SHP77 (cell line): ENCODE data around the gene SNPH.

Experiments
- DNase-seq, 2 experiments: peaks; one replicate each; lab custom pipeline; 2025; lab: John Stamatoyannopoulos, UW

SNPH gene

DNA sequence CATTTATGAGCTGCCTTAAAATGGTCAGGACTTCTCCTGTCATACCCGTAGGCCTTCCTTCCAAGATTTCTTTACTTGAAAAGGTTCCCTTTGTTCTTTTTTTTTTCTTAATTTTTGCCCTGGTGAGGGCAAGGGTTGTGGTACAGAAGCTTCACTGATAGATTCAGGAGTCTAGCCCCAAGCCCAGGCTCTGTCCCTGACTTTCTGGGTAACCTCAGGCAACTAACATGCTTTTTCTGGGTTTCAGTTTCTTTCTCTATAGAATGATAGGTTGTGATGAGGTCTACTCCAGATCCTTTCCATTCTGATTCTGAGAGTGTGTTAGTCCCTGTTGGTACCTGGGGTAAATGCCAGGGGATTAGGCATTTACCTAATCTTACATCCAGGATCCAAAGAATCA lies 21.2 kb downstream of the SNPH start:
- DNase-seq: no peak

DNA sequence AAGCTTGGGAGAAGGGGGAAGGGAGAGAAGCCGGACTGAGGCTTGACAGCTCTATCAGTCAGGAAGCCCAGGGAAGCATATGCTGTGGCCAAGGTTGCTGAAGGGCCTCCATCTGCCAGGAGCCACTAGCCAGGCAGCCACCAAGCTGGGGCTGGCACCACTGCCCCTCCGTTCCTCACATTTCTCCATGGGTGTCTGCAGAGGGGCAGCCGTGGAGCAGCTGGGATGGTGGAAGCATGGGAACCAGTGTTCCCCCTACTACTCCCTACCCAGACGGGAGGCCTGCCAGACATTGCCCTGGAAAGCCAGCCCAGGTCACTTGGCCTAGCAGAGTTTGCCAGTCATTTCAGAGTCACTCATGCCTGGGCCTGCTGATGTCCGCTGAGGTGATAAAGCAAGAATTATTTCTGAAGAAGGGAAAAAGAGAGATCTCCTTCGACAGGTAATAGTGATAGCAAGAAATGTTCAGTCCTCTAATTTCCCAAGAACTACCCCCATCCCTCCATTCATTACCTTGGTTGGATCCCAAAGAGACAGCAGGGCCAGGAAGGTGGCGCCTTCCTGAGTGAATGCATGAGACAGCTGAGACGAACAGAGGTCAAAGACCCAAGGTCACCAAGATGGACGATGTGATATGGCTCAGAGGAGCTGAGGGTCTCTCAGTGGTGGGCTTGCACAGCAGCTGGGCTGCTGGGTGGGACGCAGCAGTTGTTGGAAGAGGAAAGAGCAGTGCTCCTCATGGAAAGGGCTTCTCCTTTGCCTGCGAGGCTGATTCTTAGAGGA lies 21.9 kb downstream of the SNPH start:
- DNase-seq: no peak

DNA sequence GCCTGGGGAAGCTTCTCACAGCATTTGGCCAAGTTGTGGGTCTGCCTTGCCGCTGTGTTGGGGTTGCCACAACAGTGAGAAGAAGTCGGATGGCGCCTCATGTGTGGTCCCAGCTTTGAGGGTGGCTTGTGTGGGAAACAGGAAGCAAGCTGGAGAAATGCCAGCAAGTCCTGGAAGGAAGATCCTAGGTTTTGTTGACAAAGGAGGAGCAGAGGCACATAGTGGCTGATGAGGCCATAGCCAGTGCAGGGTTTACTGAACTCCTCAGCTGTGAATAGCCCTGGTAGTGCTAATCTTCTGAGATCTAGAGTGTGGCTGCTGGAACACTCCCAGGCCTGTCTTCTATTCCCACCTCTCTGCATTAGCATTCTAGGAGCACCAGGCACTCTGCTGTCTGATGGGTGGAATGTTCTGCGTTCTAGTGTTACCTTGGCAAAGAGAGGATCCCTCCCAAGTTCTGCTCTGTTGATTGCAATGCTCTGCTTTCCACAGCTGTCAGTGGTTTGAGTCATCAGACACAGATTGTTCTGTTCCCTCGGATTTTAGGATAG lies 25.2 kb downstream of the SNPH start:
- DNase-seq: no peak

DNA sequence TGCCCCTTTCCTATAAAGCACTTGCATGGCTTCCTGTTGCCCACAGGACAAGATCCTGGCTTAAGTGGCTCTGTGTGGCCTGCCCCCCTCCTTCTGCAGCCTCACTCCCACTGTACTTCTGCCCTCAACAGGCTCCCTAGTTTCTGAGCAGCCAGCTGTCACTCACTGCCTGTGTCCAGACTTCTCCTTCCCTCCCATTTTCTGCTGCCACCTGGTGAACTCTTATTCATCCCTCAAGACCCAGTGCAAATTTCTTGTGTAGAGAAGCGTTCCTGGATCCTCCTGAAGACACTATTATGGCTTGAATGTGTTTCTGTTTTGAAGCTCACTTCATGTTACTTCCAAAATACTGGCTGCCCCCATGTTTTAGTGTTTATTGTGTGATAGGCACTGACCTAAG lies 26.5 kb downstream of the SNPH start:
- DNase-seq: no peak

DNA sequence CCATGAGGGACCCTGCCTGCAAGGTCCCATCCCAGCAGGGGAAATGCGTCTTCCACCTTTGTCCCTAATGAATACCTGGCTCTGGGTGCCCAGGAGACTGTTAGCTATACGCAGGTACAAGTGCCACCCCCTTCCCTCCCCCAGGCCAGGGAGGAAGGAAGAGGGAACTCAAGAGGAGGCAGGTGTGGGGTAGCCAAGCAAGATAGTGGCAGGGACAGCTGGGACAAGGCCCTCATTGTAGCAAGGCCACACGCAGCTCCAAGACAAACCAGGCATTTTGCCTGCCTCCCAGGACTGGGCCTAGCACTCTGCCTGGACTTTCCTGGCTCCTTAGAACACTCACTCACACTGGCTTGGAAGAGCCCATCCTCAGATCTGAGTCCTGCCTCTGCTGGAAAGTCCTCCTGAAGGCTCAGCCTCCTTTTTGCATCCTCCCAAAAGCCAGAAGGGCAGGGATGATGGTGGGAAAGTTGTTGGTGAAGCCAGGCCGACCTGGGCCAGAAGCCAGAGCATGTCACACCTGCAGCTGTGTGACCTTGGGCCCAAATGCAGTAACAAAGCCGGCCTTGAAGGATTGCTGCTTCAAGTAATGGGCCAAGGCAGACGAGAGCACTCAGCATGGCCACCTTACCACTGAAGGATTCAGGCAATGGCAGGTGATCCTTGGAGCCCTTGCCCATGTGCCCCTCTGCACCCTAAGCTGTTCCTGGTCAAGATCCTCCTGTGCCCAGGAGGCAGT lies 27.7 kb downstream of the SNPH start:
- DNase-seq: no peak

DNA sequence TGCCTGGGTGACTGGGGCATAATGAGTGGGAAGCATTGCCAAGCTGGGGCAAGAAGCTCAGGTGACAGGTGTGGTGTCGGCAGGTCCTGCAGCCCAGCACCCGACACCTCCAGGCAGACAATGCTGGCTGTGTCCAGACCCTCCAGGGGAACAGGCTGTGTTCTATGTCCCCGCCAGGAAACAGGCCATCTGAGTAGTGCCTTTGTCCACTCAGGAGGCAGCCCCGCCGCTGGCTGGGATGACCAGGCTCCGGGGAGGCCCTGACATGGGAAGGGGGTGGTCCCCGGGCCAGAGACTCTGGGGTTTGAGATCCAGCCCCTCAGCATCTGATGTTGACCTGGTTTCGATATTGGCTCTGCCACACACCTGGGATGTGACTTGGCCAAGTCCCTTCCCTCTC lies 28.4 kb downstream of the SNPH start:
- no peak for DNase-seq

DNA sequence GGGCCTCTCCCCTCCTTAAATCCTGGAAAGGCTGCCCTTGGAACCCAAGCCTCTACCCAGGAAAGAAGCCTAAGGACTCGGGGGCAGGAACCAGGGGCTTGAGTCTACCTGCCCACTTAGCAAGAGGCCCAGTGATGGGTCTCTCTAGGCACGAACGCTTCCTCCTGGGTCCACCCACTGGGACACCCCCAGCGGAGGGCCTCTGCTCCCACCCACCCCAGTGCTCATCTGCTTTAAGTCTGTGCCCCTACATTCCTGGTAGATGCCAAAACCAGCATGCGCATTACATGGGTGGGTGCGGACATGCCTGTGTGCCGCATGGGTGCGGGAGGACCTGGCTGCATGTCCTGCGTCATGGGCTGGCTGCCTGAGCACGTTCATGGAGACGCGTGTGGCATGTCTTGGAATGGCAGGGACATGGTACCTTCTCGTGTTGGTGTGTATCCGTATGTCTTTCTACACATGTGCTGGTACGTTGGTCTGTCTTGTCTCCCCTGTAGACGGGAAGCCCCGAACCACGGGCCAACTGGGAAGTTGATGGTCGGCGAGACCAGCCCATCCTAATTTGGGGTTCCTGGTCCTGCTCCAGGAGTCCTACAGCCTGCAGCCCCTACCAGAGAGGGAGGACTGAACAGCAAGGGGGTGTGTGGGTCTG lies 29.3 kb downstream of the SNPH start:
- DNase-seq: no peak

DNA sequence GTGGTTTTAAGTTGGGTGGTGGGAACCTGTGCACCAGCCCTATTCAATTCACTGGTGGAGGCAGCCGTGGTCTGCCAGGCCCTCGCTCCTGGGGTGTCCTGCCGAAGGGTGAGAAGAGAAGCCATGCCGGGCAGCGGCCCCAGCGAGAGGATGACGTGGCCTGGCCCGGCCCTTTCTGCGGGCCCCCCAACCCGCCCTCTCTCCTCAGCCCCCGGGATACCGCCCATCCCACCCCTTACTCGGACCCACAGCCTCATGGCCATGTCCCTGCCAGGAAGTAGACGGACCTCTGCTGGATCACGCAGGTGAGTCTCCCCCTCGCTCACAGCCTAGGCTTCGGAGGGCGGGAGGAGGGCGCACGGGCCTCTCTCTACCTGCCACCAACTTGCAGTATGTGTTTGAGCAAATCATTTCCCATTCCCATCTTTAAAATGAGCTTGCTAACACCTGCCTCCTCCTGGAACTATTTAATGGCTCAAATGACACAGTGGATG lies 30.1 kb downstream of the SNPH start:
- DNase-seq: no peak

DNA sequence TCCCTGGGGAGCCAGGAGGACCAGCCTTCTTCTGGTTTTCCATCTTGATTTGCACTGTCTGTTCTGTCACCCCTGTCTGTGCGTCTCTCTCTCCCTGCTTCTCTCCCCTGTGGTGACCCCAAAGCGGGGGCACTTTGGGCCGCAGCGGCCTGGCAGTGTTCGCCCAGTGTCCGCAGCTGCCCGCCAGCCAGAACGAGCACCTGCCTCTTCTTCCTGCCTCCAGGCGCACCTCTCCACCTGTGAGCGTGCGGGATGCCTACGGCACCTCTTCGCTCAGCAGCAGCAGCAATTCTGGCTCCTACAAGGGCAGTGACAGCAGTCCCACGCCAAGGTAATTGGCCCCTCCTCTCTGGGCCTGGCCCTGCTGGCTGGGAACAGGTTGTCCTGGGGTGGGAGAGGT lies 30.8 kb downstream of the SNPH start:
- DNase-seq: no peak

DNA sequence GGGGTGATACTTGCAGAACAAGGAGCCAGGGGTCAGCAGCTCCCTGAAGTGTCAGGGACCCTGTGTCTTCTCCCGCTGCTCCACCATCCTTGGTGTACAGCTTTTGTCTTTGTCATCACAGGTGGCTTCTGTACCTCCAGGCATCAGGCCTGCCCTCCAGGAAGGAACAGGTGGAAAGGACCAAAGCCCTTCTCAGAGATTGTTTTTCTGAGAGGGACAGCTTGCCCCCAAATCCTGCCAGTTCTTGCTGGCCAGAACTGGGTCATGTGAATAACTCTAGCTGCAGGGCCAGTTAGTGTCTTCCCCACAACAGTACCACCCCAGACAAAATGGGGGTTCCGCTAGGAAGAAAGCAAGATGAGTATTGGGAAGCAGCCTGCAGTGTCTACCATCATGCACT lies 31.4 kb downstream of the SNPH start:
- no peak for DNase-seq

DNA sequence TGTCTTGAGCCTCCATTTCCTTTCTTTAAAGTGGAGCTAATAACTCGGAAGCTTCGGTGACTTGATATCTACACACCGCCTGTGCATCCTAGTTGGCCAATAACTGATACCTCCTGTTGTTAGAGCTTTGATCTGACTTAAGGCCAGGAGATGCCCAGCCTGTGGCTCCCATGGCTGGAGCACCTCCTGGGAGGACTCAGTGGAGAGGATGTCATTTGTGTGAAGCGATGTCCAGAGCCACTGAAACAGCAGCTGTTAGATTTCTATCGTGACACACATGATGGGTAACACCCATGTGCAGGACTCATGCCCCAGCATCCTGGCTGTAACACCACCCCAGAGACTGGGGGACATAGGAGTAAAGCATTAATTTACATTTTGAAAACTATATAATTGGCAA lies 32.1 kb downstream of the SNPH start:
- no peak for DNase-seq

DNA sequence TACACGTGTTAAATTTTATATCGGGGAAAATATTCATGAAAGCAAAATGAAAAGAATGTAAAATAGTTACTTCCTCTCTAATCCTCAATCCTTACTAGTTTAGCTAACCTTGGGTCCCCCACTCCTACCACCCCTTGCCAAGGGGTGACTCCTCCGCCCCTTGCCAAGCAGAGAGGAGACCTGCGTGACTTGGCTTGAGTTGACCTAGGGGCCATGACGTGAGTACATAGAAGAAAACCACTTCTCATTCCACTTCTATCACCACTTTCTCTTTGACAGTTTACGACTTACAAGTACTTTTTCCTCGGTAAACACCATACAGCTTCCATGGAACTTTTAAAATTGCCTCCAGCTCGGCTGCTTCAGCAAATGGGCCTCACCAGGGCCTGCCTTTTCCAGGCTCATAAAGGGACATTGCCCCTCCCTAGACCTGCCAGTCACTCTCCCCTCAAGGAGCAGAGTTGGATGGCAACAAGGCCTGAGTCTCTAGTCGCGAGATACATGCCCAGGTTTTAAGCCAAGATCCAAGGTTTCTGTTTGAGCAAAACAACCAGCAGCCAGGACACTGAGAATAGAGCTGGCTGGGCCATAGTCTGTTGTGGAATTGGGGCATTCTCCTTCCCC lies 32.9 kb downstream of the SNPH start:
- DNase-seq: no peak

DNA sequence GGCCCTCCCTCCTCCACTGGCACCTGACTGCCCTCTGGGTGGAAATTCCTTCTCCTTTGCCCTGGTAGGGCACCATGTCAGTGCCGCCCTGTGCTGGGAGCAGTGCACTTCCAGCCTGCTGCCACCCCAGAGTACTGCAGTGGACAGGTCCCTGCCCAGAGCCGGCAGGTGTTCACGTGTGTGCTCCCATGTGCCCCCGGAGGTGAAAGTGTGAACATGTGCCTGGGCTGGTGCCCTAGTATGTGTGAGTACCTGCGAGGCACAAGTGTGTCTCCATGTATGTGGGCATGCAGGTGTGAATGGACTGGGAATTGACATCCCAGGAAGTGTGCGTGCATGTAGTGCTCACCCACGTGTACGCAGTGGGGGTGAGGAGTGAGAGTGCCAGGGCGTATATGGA lies 33.4 kb downstream of the SNPH start:
- peak; percentile 24 to 38 for DNase-seq

DNA sequence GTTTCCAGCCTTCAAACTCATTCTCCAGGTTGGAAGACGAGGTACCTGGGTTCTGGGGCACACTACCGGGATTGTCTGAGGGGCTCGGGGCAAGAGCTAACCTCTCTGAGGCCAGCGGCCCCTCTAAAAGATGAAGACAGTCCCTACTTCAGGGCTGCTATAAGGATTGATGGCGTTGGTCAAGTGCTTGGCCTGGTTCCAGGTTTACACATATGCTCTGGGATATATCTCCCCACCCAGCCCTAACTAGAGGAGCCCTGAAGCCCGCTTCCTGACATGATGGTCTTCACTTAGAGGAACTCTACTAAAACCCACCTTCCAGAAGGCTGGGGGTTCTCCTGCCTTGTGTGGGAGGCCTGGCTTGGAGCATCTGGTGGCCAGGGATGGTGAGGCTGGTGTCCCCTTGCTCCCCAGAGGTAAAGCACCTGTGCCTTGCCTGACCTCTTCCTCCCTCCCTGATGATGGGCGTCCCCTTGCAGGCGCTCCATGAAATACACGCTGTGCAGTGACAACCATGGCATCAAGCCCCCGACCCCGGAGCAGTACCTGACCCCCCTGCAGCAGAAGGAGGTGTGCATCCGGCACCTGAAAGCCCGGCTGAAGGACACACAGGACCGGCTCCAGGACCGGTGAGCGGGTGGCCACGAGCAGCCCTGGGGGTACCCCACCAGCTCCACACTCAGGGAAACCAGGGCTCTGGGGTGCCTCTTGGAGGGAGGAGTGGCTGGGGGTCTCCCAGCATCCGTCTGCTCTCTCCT lies 34.2 kb downstream of the SNPH start:
- DNase-seq: no peak

DNA sequence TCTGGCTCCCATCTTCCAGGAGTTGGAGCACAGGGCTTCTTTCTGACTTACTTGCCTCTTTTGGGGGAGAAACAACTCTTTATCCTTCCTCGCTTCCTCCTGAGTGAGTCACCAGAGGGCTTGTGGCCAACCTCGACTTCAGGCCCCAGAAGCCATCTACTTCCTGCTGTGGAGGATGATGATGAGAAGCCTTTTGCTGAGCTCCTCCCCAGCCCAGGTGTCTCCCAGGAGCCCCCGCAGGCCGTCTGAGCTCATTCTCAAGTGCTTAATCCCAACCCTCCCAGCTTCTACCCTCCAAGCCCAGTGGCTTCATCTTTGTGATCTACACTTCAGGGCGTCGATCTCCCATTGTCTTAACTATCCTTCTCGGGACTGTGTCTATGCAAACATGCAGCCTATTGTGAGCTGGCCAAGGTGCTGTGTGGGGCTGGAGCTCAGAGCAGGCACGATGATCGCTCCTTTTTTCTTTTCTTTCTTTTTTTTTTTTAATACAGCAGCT lies 35.0 kb downstream of the SNPH start:
- DNase-seq: no peak

DNA sequence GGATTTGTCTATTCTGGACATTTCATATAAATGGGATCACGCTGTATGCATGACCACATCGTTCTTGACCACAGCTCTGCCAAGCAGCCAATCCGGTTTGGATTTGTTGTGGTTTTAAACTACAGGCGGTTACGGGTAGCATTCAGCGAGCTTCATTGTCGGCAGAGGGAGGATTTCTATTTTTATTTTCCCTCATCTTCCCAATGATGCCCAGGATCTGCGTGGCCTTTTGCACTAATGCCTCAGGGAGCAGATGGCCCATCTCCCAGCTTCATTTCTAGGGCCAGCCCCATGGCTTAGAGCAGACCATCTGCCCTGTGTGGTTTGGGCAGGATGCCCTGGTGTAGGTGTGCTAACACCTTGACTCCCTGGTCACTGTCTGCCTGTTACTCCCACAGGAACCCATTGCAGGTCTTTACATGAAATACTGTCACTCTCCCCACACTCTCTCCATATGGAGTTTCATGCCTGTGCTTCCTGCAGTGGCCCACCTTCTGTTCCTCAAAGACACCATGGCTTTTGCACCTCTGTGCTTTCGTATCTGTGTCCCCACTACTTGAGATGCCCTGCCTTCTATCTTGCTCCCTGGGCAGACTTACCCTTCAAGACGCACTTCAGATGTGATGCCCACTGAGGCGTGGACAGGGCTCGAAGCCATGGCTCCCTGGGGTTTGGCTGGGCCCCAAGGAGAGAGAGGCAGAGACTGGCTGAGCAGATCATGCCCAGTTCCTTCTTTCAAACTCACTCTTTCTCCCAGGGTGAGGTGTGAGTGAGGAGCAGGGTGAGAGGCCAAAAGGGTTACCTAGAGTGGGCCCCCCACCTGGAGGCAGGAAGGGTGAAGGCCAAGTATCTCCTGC lies 36.8 kb downstream of the SNPH start:
- DNase-seq: peak in 1 of 2 experiments; percentile 14

DNA sequence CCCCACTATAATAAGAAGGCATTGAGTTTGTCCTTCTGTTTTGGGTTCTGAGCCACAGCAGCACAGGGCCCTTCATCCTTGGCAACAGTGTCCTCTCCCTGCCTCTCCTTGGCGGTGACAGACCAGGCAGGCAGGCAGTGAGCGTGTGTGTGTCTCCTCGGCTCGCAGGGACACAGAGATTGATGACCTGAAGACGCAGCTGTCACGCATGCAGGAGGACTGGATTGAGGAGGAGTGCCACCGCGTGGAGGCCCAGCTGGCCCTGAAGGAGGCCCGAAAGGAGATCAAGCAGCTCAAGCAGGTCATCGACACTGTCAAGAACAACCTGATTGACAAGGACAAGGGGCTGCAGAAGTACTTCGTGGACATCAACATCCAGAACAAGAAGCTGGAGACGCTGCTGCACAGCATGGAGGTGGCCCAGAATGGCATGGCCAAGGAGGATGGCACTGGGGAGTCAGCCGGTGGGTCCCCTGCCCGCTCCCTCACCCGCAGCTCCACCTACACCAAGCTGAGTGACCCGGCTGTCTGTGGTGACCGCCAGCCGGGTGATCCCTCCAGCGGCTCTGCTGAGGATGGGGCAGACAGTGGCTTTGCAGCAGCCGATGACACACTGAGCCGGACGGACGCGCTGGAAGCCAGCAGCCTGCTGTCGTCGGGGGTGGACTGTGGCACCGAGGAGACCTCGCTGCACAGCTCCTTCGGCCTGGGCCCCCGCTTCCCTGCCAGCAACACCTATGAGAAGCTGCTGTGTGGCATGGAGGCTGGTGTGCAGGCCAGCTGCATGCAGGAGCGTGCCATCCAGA lies 38.8 kb downstream of the SNPH start:
- peak in 1 of 2 experiments; percentile 12 for DNase-seq

DNA sequence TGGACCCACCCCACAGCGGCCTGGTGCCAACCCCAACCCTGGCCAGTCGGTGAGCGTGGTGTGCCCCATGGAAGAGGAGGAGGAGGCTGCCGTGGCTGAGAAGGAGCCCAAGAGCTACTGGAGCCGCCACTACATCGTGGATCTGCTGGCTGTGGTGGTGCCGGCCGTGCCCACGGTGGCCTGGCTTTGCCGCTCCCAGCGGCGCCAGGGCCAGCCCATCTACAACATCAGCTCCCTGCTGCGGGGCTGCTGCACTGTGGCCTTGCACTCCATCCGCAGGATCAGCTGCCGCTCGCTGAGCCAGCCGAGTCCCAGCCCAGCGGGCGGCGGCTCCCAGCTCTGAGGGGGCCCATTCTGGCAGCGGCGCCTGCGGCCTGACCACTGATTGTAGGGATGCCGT lies 39.6 kb downstream of the SNPH start:
- DNase-seq: no peak
